KOPT-K1 (cell line): Measurements from ENCODE around the gene TULP4.

Experiments
- H3K27ac ChIP-seq: fragments of 200-600 bp; sonication (generic); 2 replicates; pipeline ENCODE4 v1.5.1; 2016; ENCODE audit warnings: antibody characterized with exemption, mild to moderate bottlenecking, low read depth, low read length; ENCODE audit not compliant: poor library complexity, severe bottlenecking
- H3K36me3 ChIP-seq: fragments of 200-600 bp; sonication (generic); 2 replicates; pipeline ENCODE4 v1.5.1; 2017; ENCODE audit warnings: antibody characterized with exemption, mild to moderate bottlenecking, low read length, moderate library complexity; ENCODE audit not compliant: insufficient read depth
- H3K9me3 ChIP-seq: fragments of 200-600 bp; sonication (generic); 2 replicates; pipeline ENCODE4 v1.5.1; 2017; ENCODE audit warnings: antibody characterized with exemption, low read length, mild to moderate bottlenecking; ENCODE audit not compliant: insufficient read depth, poor library complexity, severe bottlenecking

Gene TULP4

DNA sequence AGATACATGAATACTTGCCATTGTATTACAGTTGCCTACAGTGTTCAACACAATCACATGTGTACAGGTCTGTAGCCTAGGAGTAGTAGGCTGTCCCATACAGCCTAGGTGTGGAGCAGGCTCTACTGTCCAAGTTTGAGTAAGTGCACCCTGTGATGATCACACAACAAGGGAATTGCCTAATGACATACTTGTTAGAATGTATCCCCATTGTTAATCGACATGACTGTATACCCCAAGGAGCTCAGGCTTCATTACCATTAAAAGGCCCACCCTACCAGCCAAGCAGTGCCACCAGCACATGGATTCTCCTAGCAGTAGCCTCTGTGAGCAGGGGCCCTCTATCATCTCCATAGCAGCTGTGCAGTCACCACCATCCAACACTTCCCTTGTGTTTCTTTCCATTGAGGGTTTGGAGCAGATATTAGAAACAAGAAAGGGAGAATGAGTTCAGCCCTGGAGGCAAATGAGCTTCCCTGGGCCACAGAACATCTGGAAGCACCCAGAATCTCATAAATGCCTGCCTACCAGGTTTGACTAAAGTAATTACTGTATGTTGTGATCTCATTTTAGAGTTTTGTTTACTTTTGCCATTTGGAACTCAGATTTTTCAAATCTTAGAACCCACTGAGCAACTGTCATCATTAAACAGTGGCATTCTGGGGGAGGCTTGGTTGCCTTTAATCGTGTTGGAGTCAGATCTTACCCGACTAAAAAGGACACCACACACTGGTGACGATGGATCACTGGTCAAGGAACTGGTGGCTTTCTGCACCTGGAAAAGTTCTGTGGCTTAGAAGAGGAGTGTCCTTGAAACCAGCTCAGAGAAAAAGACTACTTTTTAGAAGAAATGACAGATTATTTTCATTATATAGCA, 104.9 kb downstream of the TULP4 start:
- H3K36me3 ChIP-seq: peaks cover 6% of the 10 kb centered on the region; the same call in 1 of the 2 replicates
- no peak overlapping the region for H3K27ac ChIP-seq
- peaks cover 6% of the 10 kb centered on the region for H3K9me3 ChIP-seq

GRCh38 chr6:158417760-158418098, 105.5 kb downstream of the TULP4 start:
- Histone ChIP-seq H3K36me3 (peaks cover 6% of the 10 kb centered on the region; the same call in 1 of the 2 replicates), H3K27ac (no peak overlapping the region), H3K9me3 (peaks cover 6% of the 10 kb centered on the region)

- Histone ChIP-seq H3K36me3 (peaks cover 6% of the 10 kb centered on the region; the same call in 1 of the 2 replicates), H3K9me3 (peaks cover 6% of the 10 kb centered on the region), H3K27ac (no peak overlapping the region)
These were observed 106.2 kb downstream of the TULP4 start for GRCh38 chr6:158418501-158418900.

GRCh38 chr6:158419339-158419909, 107.2 kb downstream of the TULP4 start:
- H3K36me3 ChIP-seq: peaks cover 3% of the 10 kb centered on the region; the same call in 1 of the 2 replicates
- H3K27ac ChIP-seq: no peak overlapping the region
- H3K9me3 ChIP-seq: peaks cover 6% of the 10 kb centered on the region

- no peak overlapping the region for H3K27ac ChIP-seq
- H3K9me3 ChIP-seq: peaks cover 6% of the 10 kb centered on the region
- no peaks in the 10 kb centered on the region for H3K36me3 ChIP-seq
These were observed 109.1 kb downstream of the TULP4 start for GRCh38 chr6:158421381-158421780.

DNA sequence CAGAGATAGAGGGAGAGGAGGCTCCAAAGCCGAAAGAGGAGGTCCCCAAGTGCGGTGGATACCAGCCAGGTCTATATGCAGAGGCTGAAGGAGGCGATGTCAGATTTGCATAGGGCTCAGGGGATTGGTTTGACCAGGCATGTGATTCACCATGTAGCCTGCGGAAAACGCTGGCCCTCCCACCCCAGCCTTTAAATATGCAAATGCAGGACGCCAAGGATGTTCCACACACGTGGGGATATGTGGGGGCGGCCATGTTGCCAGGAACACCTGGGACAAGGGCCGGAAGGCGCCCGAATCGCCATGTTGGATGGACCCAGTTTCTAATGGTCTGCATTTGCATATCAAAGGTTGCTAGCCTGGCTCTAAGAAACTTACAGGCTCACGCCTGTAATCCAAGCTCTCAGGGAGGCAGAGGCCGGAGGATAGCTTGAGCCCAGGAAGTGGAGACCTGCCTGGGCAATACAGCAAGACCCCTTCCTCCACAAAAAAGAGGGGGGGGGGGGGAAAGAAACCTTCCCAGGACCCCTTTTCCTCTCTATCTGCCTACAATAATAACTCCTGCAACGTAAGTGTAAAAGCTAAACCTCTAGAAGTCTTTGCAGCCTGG, 110.5 kb downstream of the TULP4 start:
- Histone ChIP-seq H3K36me3 (no peaks in the 10 kb centered on the region), H3K27ac (no peak overlapping the region), H3K9me3 (peaks cover 6% of the 10 kb centered on the region)

GRCh38 chr6:158431036-158431435, 118.8 kb downstream of the TULP4 start:
- H3K36me3 ChIP-seq: no peaks in the 10 kb centered on the region
- H3K27ac ChIP-seq: no peak overlapping the region
- no peaks in the 10 kb centered on the region for H3K9me3 ChIP-seq

DNA sequence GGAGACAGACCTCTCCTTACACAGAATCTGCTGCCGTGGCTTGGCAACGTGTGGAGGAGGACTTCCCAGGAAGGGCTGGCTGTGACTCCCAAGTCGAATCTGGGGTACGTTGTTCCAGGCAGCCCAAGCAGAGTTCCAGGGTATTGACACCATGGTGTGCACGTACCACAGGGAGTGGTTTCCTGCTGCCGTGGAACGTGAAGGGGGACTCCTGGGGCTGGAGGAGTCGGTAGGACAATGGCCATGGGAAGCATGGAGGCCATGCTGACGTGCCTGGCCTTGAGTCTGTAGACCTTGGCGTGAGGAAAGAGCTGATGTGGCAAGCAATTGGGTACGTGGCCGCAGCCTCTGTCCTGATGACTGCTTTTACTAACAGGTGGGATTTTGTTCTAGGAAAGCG, 119.3 kb downstream of the TULP4 start:
- Histone ChIP-seq H3K36me3 (no peaks in the 10 kb centered on the region), H3K9me3 (no peaks in the 10 kb centered on the region), H3K27ac (no peak overlapping the region)

DNA sequence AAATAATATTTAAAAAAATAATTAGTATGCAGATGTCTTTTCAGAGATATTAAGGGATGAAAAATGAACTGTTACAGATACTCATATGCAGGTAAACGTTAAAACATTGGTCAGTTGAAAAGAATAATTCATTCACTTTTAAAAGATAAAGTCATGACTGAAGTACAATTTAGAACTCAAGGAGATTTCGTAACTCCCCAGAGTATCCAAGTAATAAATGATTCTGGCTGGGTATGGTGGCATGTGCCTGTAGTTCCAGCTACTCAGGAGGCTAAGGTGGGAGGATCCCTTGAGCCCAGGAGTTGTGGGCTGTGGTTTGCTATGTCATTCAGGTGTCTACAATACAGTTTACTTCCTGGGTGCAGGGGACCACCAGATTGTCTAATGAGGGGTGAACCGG, 125.3 kb downstream of the TULP4 start:
- Histone ChIP-seq H3K9me3 (no peaks in the 10 kb centered on the region), H3K27ac (no peak overlapping the region), H3K36me3 (no peaks in the 10 kb centered on the region)

DNA sequence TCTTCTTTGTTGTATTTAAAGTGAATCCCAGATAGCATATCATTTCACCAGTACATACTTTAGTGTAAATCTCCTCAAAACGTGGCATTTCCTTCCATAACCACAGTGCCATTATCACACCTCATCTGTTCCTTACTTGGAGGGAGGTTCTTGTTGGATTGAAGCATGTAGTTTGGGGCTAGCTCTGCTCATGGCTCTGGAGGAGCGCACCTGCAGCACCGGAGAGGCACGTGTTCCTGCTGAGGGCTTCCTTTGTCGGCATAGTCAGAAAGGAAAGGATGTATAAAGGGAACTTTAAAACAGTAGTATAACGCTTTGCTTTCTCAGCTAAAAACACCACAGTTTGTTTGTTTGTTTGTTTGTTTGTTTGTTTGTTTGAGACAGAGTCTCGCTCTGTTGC, 126.0 kb downstream of the TULP4 start:
- no peaks in the 10 kb centered on the region for H3K36me3 ChIP-seq
- no peaks in the 10 kb centered on the region for H3K9me3 ChIP-seq
- no peak overlapping the region for H3K27ac ChIP-seq

DNA sequence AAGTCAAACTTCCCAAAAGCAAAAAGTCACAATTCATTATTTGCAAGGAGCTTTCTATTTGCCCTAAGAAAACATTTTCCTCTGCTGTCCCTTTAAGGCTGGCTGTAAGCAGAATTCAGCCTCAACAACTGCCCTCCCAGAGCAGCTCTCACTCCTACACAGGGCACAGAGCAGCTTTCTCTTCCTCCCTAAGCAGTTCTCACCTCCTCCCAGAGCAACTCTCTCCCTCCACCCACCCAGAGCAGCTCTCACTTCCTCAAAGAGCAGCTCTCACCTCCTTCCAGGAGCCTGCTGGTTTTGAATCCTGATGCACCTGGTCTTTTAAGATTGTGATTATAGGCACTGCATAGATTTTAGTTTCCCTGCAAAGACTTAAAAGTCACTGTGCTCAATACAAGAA, 127.0 kb downstream of the TULP4 start:
- no peaks in the 10 kb centered on the region for H3K36me3 ChIP-seq
- H3K27ac ChIP-seq: no peak overlapping the region
- H3K9me3 ChIP-seq: no peaks in the 10 kb centered on the region

DNA sequence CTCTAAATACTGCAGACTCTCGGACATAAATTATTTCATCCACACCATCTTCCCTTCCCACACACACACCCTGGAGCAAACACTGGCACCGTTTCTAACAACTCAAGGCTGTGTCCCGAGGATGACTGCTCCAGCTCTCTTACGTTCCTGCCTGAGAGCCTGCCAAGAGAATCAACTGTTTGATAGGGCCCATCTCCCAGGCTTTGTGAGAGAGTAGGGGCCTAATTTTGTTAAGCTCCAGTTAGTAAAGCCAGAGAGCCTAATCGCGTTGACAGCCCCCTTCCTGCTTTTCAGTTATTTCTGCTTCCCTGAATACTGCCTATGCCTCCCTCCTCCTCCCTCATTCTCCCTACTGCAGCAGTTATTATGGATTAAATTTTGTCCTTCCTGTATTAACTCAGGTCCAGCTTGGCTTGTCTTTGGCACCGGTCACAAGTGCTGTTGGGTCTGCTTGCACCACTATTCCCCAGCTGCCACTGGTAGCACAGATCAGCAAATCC, 129.5 kb downstream of the TULP4 start:
- H3K27ac ChIP-seq: no peak overlapping the region
- H3K36me3 ChIP-seq: no peaks in the 10 kb centered on the region
- H3K9me3 ChIP-seq: no peaks in the 10 kb centered on the region

DNA sequence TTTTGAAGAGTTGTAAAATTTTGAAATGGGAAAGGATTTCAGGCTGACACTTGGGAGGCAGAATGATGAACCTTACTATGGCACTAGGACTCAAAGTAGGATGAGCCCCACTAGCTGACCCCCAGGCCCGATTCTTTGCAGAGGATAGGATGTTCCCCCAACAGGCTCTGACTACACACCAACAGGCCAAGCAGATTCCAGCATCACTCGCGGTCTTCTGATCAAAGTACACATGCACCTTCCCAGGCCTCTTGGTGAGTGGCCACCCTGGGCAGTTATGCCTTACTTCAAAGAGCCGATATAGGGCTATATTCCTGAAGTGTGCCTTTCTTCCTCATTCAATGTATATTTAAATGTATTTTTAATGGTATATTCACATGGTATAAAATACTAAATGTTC, 130.0 kb downstream of the TULP4 start:
- Histone ChIP-seq H3K9me3 (no peaks in the 10 kb centered on the region), H3K36me3 (no peaks in the 10 kb centered on the region), H3K27ac (no peak overlapping the region)

GRCh38 chr6:158445426-158446085, 133.3 kb downstream of the TULP4 start:
- H3K9me3 ChIP-seq: no peaks in the 10 kb centered on the region
- no peak overlapping the region for H3K27ac ChIP-seq
- no peaks in the 10 kb centered on the region for H3K36me3 ChIP-seq

DNA sequence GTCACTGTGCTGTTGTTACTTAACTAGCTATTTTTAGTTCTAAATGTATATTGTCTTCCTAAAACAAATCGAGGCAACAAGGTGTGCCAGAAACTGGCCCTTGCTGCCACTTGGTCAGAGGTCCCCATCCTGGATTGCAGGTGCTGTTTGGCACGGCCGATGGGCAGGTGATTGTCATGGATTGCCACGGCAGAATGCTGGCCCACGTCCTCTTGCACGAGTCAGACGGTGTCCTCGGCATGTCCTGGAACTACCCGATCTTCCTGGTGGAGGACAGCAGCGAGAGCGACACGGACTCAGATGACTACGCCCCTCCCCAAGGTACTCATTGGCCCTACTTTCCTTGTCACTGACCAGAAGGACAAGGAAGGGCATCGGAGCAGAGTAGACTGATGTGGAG, 136.6 kb downstream of the TULP4 start:
- H3K36me3 ChIP-seq: peaks cover 13% of the 10 kb centered on the region; the same call in 1 of the 2 replicates
- H3K9me3 ChIP-seq: no peaks in the 10 kb centered on the region
- H3K27ac ChIP-seq: no peak overlapping the region
